ENCODE results near the gene KRTAP2-4. TPM values are rescaled to one million over a fixed set of nuclear protein-coding genes. Genes with fewer than 3 reads are reported as not detected.

The KRTAP2-4 gene
- total and polyA plus RNA-seq, 2 of the 4 experiments (the other 2 are of a cell fraction), result not detected

DNA sequence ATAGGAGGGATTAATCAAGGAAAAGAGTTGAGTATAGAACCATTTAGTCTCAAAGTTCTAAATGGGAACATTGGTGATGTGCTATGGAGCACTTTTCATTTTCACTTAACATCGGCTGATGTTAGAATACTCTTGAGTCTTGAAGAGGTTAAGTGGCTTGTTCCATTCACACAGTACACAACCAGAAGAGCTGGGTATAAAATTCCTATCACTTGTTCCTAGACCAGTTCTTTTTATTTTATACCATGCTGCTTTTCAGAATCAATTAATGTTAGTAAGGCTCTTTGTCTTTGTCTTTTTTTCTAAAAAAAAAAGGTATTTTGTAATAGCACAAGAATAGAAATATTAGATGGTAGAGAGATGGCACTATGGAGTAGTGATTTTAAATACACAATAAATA is 22.7 kb downstream of the KRTAP2-4 start:
- H2BK15ac ChIP-seq (ENCODE audit: low read depth, low read length), result no peak overlapping the region
- POLR2A ChIA-PET (ENCODE audit: unreplicated experiment), result no interaction called here
- no peak overlapping the region for H2AFZ ChIP-seq (replicated peaks; ENCODE audit: low read length, poor library complexity)
- intact Hi-C loops (cut with micrococcal nuclease), result no loop called here
- TF ChIP-seq CHD1 (IDR thresholded peaks at IDR 0.05; ENCODE audit: low read depth, low read length) (no peak), RAD21 (IDR thresholded peaks at IDR 0.05; ENCODE audit: low read length) (no peak), MAZ (IDR thresholded peaks at IDR 0.05; ENCODE audit: borderline replicate concordance, low read depth, low read length) (no peak), CEBPB (IDR thresholded peaks at IDR 0.05; ENCODE audit: low read depth, low read length) (no peak), POLR2A (IDR thresholded peaks at IDR 0.05; ENCODE audit: low read depth, low read length) (no peak), NFE2L2 (IDR thresholded peaks at IDR 0.05; ENCODE audit: low read depth, low read length) (no peak), MAFK (IDR thresholded peaks at IDR 0.05; ENCODE audit: low read depth, low read length) (no peak), FOS (IDR thresholded peaks at IDR 0.05; ENCODE audit: low read depth, low read length) (no peak), BHLHE40 (IDR thresholded peaks at IDR 0.05; ENCODE audit: low read depth, low read length) (no peak), SMC3 (IDR thresholded peaks at IDR 0.05; ENCODE audit: low read depth, low read length) (no peak), RCOR1 (IDR thresholded peaks at IDR 0.05; ENCODE audit: insufficient replicate concordance, low read length) (no peak), MXI1 (IDR thresholded peaks at IDR 0.05; ENCODE audit: borderline replicate concordance, low read depth, low read length) (no peak)
- TF ChIP-seq, protein P1, sequence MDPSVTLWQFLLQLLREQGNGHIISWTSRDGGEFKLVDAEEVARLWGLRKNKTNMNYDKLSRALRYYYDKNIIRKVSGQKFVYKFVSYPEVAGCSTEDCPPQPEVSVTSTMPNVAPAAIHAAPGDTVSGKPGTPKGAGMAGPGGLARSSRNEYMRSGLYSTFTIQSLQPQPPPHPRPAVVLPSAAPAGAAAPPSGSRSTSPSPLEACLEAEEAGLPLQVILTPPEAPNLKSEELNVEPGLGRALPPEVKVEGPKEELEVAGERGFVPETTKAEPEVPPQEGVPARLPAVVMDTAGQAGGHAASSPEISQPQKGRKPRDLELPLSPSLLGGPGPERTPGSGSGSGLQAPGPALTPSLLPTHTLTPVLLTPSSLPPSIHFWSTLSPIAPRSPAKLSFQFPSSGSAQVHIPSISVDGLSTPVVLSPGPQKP (IDR thresholded peaks at IDR 0.05; ENCODE audit: borderline replicate concordance, low read depth, low read length), result no peak
- TF ChIP-seq, protein P2, sequence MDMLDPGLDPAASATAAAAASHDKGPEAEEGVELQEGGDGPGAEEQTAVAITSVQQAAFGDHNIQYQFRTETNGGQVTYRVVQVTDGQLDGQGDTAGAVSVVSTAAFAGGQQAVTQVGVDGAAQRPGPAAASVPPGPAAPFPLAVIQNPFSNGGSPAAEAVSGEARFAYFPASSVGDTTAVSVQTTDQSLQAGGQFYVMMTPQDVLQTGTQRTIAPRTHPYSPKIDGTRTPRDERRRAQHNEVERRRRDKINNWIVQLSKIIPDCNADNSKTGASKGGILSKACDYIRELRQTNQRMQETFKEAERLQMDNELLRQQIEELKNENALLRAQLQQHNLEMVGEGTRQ (IDR thresholded peaks at IDR 0.05; ENCODE audit: low read depth, low read length), result no peak
- TF ChIP-seq, protein P3, sequence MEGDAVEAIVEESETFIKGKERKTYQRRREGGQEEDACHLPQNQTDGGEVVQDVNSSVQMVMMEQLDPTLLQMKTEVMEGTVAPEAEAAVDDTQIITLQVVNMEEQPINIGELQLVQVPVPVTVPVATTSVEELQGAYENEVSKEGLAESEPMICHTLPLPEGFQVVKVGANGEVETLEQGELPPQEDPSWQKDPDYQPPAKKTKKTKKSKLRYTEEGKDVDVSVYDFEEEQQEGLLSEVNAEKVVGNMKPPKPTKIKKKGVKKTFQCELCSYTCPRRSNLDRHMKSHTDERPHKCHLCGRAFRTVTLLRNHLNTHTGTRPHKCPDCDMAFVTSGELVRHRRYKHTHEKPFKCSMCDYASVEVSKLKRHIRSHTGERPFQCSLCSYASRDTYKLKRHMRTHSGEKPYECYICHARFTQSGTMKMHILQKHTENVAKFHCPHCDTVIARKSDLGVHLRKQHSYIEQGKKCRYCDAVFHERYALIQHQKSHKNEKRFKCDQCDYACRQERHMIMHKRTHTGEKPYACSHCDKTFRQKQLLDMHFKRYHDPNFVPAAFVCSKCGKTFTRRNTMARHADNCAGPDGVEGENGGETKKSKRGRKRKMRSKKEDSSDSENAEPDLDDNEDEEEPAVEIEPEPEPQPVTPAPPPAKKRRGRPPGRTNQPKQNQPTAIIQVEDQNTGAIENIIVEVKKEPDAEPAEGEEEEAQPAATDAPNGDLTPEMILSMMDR (conservative IDR thresholded peaks at IDR 0.05; ENCODE audit: low read depth, low read length), result no peak
- H3K4me1 ChIP-seq (ENCODE audit: control insufficient read depth, insufficient read depth, low read length), result peaks cover 2% of the 10 kb centered on the region; the same call in 1 of the 2 replicates
- no peak overlapping the region for H3K4ac ChIP-seq (ENCODE audit: low read depth, low read length)
- no peak overlapping the region for H4K91ac ChIP-seq (ENCODE audit: insufficient read depth, low read depth, low read length)
- no peak overlapping the region for H4K8ac ChIP-seq (ENCODE audit: low read depth in 2 of 2, low read length in 2 of 2)
- H2AK9ac ChIP-seq (replicated peaks; ENCODE audit: low read depth, low read length, poor library complexity), result no peak overlapping the region
- H2BK5ac ChIP-seq (ENCODE audit: low read depth, low read length, poor library complexity, severe bottlenecking), result no peak overlapping the region
- H2BK20ac ChIP-seq (ENCODE audit: low read depth, low read length), result no peak overlapping the region
- in situ Hi-C loops (cut with MboI; ENCODE audit: low sequenced_read_pairs), result no loop called here
- no peak overlapping the region for H4K5ac ChIP-seq (ENCODE audit: low read depth, low read length)
- H3K56ac ChIP-seq (ENCODE audit: extremely low read depth, insufficient read depth, low read length), result no peak overlapping the region
- H4K20me1 ChIP-seq (ENCODE audit: insufficient read depth, low read length), result no peaks in the 10 kb centered on the region
- no peak overlapping the region for H3K4me3 ChIP-seq (ENCODE audit: insufficient read depth, low read depth, low read length)
- no peak for DNase-seq
- H2BK120ac ChIP-seq (ENCODE audit: low read depth, low read length), result no peak overlapping the region
- no peak overlapping the region for H3K4me2 ChIP-seq (ENCODE audit: low read depth, low read length)
- no CpG with 5 or more reads among the region's 1 CpG for WGBS, 2 experiments (ENCODE audit: extremely low coverage in 2 of 2, insufficient read length in 1 of 2)
- dilution Hi-C loops (cut with HindIII; ENCODE audit: low sequenced_read_pairs, unreplicated experiment), result no loop called here
- ATAC-seq (ENCODE audit: low read depth), result no peak
- H3K9me1 ChIP-seq (ENCODE audit: insufficient read depth, low read length), result peaks cover 7% of the 10 kb centered on the region; the same call in 1 of the 2 replicates
- no peak overlapping the region for H2AK5ac ChIP-seq (ENCODE audit: low read depth, low read length)
- H3K9me3 ChIP-seq (ENCODE audit: control insufficient read depth, insufficient read depth, low read length), result no peaks in the 10 kb centered on the region
- H3K23ac ChIP-seq (ENCODE audit: low read depth, low read length), result no peak overlapping the region
- CTCF ChIA-PET, result no interaction called here
- no peaks in the 10 kb centered on the region for H3K36me3 ChIP-seq (ENCODE audit: control insufficient read depth, insufficient read depth, low read length)
- H3K9ac ChIP-seq (ENCODE audit: low read depth, low read length), result no peak overlapping the region
- H3K18ac ChIP-seq (ENCODE audit: low read depth, low read length), result no peak overlapping the region
- no peaks in the 10 kb centered on the region for H3K79me1 ChIP-seq (ENCODE audit: low read depth in 1 of 2, low read length in 2 of 2)
- no TSS peak for BruUV-seq (replicated peaks)
- no peak overlapping the region for H3K14ac ChIP-seq (replicated peaks; ENCODE audit: low read depth, low read length)
- no peaks in the 10 kb centered on the region for H3K27me3 ChIP-seq (ENCODE audit: control insufficient read depth, insufficient read depth, low read length)
- no peak overlapping the region for H3K27ac ChIP-seq (ENCODE audit: insufficient read depth, low read length)

Data from IMR-90 (cell line).